KMS-11 (cell line): ENCODE results near the gene SKAP1.

Experiments used
- H2AFZ ChIP-seq: fragments of 200-600 bp; sonication (generic); 2 replicates; pipeline ENCODE4 v1.6.1; 2016; ENCODE audit warnings: antibody characterized with exemption, mixed run types, low read depth
- H3K27ac ChIP-seq: fragments of 200-600 bp; sonication (generic); 2 replicates; pipeline ENCODE4 v1.6.1; 2016; ENCODE audit warnings: mild to moderate bottlenecking, mixed run types
- H3K27me3 ChIP-seq: fragments of 200-600 bp; sonication (generic); 2 replicates; pipeline ENCODE4 v1.6.1; 2017; ENCODE audit warnings: mild to moderate bottlenecking, low read depth, mixed run types, moderate library complexity; ENCODE audit not compliant: insufficient read depth
- H3K36me3 ChIP-seq: fragments of 200-600 bp; sonication (generic); 2 replicates; pipeline ENCODE4 v1.6.1; 2017; ENCODE audit warnings: mild to moderate bottlenecking, mixed run types; ENCODE audit not compliant: insufficient read depth
- H3K4me1 ChIP-seq: fragments of 200-600 bp; sonication (generic); 2 replicates; pipeline ENCODE4 v1.6.1; 2016; ENCODE audit warnings: mild to moderate bottlenecking, low read depth, mixed run types; ENCODE audit not compliant: poor library complexity, severe bottlenecking
- H3K4me2 ChIP-seq: fragments of 200-600 bp; sonication (generic); 2 replicates; pipeline ENCODE4 v1.7.0; 2016; ENCODE audit warnings: mild to moderate bottlenecking, mixed run types
- H3K4me3 ChIP-seq: fragments of 200-600 bp; sonication (generic); IDR thresholded peaks from 2 replicates; pipeline ENCODE4 v1.6.1; 2017; ENCODE audit warnings: low read depth, low read length, mixed read lengths; ENCODE audit not compliant: insufficient read depth
- H3K79me2 ChIP-seq: fragments of 200-600 bp; sonication (generic); 2 replicates; pipeline ENCODE4 v1.6.1; 2016; ENCODE audit warnings: low read depth, mixed run types; ENCODE audit not compliant: insufficient read depth
- H3K9ac ChIP-seq: fragments of 200-600 bp; sonication (generic); 2 replicates; pipeline ENCODE4 v1.6.1; 2016; ENCODE audit warnings: mild to moderate bottlenecking, mixed run types
- H4K20me1 ChIP-seq: fragments of 200-600 bp; sonication (generic); 2 replicates; pipeline ENCODE4 v1.6.1; 2016; ENCODE audit warnings: mild to moderate bottlenecking, mixed run types; ENCODE audit not compliant: insufficient read depth
- TF ChIP-seq, protein P1 (sequence below): fragments of 200-600 bp; sonication (generic); conservative IDR thresholded peaks from 2 replicates; pipeline ENCODE4 v1.6.1; 2017; ENCODE audit warnings: low read depth, mild to moderate bottlenecking, antibody characterized with exemption, low read length, moderate library complexity, mixed read lengths

Gene SKAP1

GRCh38 chr17:48132385-48132784 lies 297.6 kb downstream of the SKAP1 start:
- Histone ChIP-seq H4K20me1 (no peaks in the 10 kb centered on the region), H3K27me3 (no peaks in the 10 kb centered on the region), H2AFZ (no peak overlapping the region), H3K36me3 (no peaks in the 10 kb centered on the region), H3K4me1 (peaks cover 14% of the 10 kb centered on the region), H3K79me2 (no peaks in the 10 kb centered on the region), H3K27ac (peak overlapping the region; percentile 49), H3K4me3 (no peak overlapping the region), H3K4me2 (no peak overlapping the region), H3K9ac (no peak overlapping the region)
- TF ChIP-seq, protein P1, sequence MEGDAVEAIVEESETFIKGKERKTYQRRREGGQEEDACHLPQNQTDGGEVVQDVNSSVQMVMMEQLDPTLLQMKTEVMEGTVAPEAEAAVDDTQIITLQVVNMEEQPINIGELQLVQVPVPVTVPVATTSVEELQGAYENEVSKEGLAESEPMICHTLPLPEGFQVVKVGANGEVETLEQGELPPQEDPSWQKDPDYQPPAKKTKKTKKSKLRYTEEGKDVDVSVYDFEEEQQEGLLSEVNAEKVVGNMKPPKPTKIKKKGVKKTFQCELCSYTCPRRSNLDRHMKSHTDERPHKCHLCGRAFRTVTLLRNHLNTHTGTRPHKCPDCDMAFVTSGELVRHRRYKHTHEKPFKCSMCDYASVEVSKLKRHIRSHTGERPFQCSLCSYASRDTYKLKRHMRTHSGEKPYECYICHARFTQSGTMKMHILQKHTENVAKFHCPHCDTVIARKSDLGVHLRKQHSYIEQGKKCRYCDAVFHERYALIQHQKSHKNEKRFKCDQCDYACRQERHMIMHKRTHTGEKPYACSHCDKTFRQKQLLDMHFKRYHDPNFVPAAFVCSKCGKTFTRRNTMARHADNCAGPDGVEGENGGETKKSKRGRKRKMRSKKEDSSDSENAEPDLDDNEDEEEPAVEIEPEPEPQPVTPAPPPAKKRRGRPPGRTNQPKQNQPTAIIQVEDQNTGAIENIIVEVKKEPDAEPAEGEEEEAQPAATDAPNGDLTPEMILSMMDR, result no peak

- Histone ChIP-seq H3K27ac (no peak overlapping the region), H3K4me2 (no peak overlapping the region), H3K27me3 (no peaks in the 10 kb centered on the region), H3K4me3 (no peak overlapping the region), H2AFZ (no peak overlapping the region), H3K36me3 (no peaks in the 10 kb centered on the region), H4K20me1 (no peaks in the 10 kb centered on the region), H3K79me2 (no peaks in the 10 kb centered on the region), H3K4me1 (peaks cover 14% of the 10 kb centered on the region), H3K9ac (no peak overlapping the region)
- TF ChIP-seq, protein P1, result peak; percentile 82
Observed at GRCh38 chr17:48131216-48131824, 298.7 kb downstream of the SKAP1 start.

GRCh38 chr17:48129981-48130380 lies 300.0 kb downstream of the SKAP1 start:
- peaks cover 14% of the 10 kb centered on the region for H3K4me1 ChIP-seq
- no peak overlapping the region for H3K4me2 ChIP-seq
- TF ChIP-seq, protein P1, result no peak
- no peaks in the 10 kb centered on the region for H4K20me1 ChIP-seq
- H3K79me2 ChIP-seq, result no peaks in the 10 kb centered on the region
- H3K4me3 ChIP-seq, result no peak overlapping the region
- no peaks in the 10 kb centered on the region for H3K27me3 ChIP-seq
- no peak overlapping the region for H2AFZ ChIP-seq
- H3K36me3 ChIP-seq, result no peaks in the 10 kb centered on the region
- no peak overlapping the region for H3K27ac ChIP-seq
- no peak overlapping the region for H3K9ac ChIP-seq

GRCh38 chr17:48128400-48128799 lies 301.6 kb downstream of the SKAP1 start:
- no peak overlapping the region for H3K27ac ChIP-seq
- no peak overlapping the region for H3K9ac ChIP-seq
- H3K4me1 ChIP-seq, result peaks cover 14% of the 10 kb centered on the region
- H4K20me1 ChIP-seq, result no peaks in the 10 kb centered on the region
- H3K36me3 ChIP-seq, result no peaks in the 10 kb centered on the region
- no peaks in the 10 kb centered on the region for H3K27me3 ChIP-seq
- H2AFZ ChIP-seq, result no peak overlapping the region
- no peak overlapping the region for H3K4me3 ChIP-seq
- TF ChIP-seq, protein P1, result no peak
- no peaks in the 10 kb centered on the region for H3K79me2 ChIP-seq
- no peak overlapping the region for H3K4me2 ChIP-seq
